ENCODE measurements around the gene DARS1. TPM values are rescaled to one million over a fixed set of nuclear protein-coding genes. Genes with fewer than 3 reads are reported as not detected.
"Not testable (repeated sequence)": the region's sequence is repeated elsewhere in the genome, so short reads cannot be mapped to it uniquely, and the experiment has no call there.

Gene DARS1
- total and polyA plus RNA-seq, 2 of the 13 experiments (the other 11 are each of a cell fraction or from before 2014, with no cell fraction given) = 149 to 230 TPM

DNA sequence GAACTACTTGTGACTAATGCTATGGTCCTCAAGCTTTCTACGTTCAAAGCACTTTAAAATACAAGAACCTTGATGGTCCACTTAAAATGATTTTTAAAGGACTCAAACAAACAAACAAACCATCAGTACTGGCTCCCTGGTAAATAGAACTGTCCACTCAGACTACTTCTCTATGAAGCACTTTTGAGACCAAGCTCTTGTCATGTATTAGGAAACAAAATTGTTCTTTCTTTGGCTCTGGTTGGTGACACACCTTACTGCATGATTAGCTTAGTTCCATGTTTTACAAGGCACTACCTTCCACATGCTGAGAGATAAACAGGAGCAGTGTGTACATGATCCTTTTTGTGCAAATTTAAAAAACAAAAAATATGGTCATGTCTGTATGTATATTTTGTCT is 19.7 kb downstream of the DARS1 start (continued):
- TF ChIP-seq, protein P1, sequence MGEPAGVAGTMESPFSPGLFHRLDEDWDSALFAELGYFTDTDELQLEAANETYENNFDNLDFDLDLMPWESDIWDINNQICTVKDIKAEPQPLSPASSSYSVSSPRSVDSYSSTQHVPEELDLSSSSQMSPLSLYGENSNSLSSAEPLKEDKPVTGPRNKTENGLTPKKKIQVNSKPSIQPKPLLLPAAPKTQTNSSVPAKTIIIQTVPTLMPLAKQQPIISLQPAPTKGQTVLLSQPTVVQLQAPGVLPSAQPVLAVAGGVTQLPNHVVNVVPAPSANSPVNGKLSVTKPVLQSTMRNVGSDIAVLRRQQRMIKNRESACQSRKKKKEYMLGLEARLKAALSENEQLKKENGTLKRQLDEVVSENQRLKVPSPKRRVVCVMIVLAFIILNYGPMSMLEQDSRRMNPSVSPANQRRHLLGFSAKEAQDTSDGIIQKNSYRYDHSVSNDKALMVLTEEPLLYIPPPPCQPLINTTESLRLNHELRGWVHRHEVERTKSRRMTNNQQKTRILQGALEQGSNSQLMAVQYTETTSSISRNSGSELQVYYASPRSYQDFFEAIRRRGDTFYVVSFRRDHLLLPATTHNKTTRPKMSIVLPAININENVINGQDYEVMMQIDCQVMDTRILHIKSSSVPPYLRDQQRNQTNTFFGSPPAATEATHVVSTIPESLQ (CRISPR knock-in tag; conservative IDR thresholded peaks at IDR 0.05) = no peak
- no peak for TF ChIP-seq CENPBD1 (CRISPR knock-in tag; IDR thresholded peaks at IDR 0.05; ENCODE audit: borderline replicate concordance, low read depth)
- no peak for TF ChIP-seq NR2F6 (IDR thresholded peaks at IDR 0.05)
- no peak for TF ChIP-seq NR2F6 (CRISPR knock-in tag; IDR thresholded peaks at IDR 0.05)
- no peak for TF ChIP-seq ELF4 (CRISPR knock-in tag; IDR thresholded peaks at IDR 0.05; ENCODE audit: borderline replicate concordance)
- TF ChIP-seq TRIM24 (CRISPR knock-in tag; IDR thresholded peaks at IDR 0.05) = no peak

- H3K27ac ChIP-seq (ENCODE audit: extremely low read length, insufficient read depth, low read length); H3K27me3 ChIP-seq (ENCODE audit: control insufficient read depth in 1 of 2, insufficient read depth in 2 of 2, low read length in 2 of 2); BruUV-seq (replicated peaks); ATAC-seq; FAIRE-seq; H2AFZ ChIP-seq (ENCODE audit: low read length); H3K4me3 ChIP-seq (replicated peaks in 1 of 3; ENCODE audit: insufficient read depth in 1 of 3, low read depth in 2 of 3, low read length in 3 of 3); H3K4me2 ChIP-seq (ENCODE audit: low read depth, low read length); CTCF ChIA-PET (ENCODE audit: low intra/inter-chr PET ratio, low total read pairs); DNase-seq (ENCODE audit: low spot score); H3K4me1 ChIP-seq (ENCODE audit: insufficient read depth, low read length); intact Hi-C loops (cut with micrococcal nuclease; ENCODE audit: unreplicated experiment); H4K20me1 ChIP-seq (ENCODE audit: insufficient read depth, low read length); in situ Hi-C loops (cut with HindIII; ENCODE audit: extremely low pct_ligation_motif_present, low pct_unique_long_range_greater_than_20kb); H3K9me3 ChIP-seq (ENCODE audit: low read length); POLR2A ChIA-PET; H3K9ac ChIP-seq (ENCODE audit: insufficient read depth, low read depth, low read length): not testable (repeated sequence)
- 95% methylated on average over 11 of the region's 11 CpGs for WGBS (ENCODE audit: low lambda C conversion rate)
- Histone ChIP-seq H3K36me3 (replicated peaks in 1 of 2; ENCODE audit: control insufficient read depth in 1 of 2, insufficient read depth in 2 of 2, low read length in 2 of 2) (peaks cover 9 to 61% of the 10 kb centered on the region in 2 experiments), H3K79me2 (ENCODE audit: insufficient read depth, low read length) (peaks cover 52% of the 10 kb centered on the region)
Measured at GRCh38 chr2:135964404-135964803, 21.0 kb downstream of the DARS1 start.
